H1 (cell line): Measurements from ENCODE around the gene PLEK2. TPM values are rescaled to one million over a fixed set of nuclear protein-coding genes. Genes with fewer than 3 reads are reported as not detected.

Experiments used
- BACH1 ChIP-seq: IDR thresholded peaks from 2 replicates; pipeline ENCODE4 v1.6.1; 2012; ENCODE audit warnings: low read length, improper control_type of control experiment
- BCL11A ChIP-seq, 2 experiments: IDR thresholded peaks; one replicate each; pipeline ENCODE4 v1.6.1; 2011; ENCODE audit warnings: low read depth in 2 of 2, low read length in 2 of 2, mild to moderate bottlenecking in 2 of 2
- BRCA1 ChIP-seq: IDR thresholded peaks from 2 replicates; pipeline ENCODE4 v1.6.1; 2012; ENCODE audit warnings: low read depth, low read length, improper control_type of control experiment
- CBX8 ChIP-seq: fragments of 300-800, 300-1000 bp; sonication (generic); IDR thresholded peaks from 2 replicates; pipeline ENCODE4 v1.7.1; 2016; ENCODE audit warnings: low read depth, low read length, borderline replicate concordance
- CREB1 ChIP-seq: IDR thresholded peaks from 2 replicates; pipeline ENCODE4 v1.6.1; 2012; ENCODE audit warnings: inconsistent platforms
- CTBP2 ChIP-seq: IDR thresholded peaks from 2 replicates; pipeline ENCODE4 v1.7.0; 2011; ENCODE audit warnings: borderline replicate concordance, mild to moderate bottlenecking, moderate library complexity, mixed read lengths, low read length; ENCODE audit not compliant: insufficient read depth, insufficient read length
- GTF2F1 ChIP-seq: IDR thresholded peaks from 2 replicates; pipeline ENCODE4 v1.6.1; 2012; ENCODE audit warnings: low read depth, low read length, improper control_type of control experiment, borderline replicate concordance
- HDAC6 ChIP-seq: IDR thresholded peaks from one replicate; pipeline ENCODE4 v1.7.1; 2012; ENCODE audit warnings: low read depth, mild to moderate bottlenecking, inconsistent platforms, low read length, moderate library complexity
- JUND ChIP-seq: IDR thresholded peaks from 2 replicates; pipeline ENCODE4 v1.6.1; 2011; ENCODE audit warnings: mild to moderate bottlenecking, improper control_type of control experiment, low read length
- KDM1A ChIP-seq: fragments of 200-600, 300-600 bp; sonication (generic); IDR thresholded peaks from 2 replicates; pipeline ENCODE4 v1.7.1; 2016; ENCODE audit warnings: mild to moderate bottlenecking, low read length, borderline replicate concordance
- RXRA ChIP-seq: IDR thresholded peaks from 2 replicates; pipeline ENCODE4 v1.6.1; 2011; ENCODE audit warnings: low read depth, mild to moderate bottlenecking, low read length, moderate library complexity; ENCODE audit not compliant: insufficient read depth
- SIRT6 ChIP-seq: IDR thresholded peaks from one replicate; pipeline ENCODE4 v1.7.1; 2012; ENCODE audit warnings: low read length, inconsistent platforms
- SP1 ChIP-seq: IDR thresholded peaks from 2 replicates; pipeline ENCODE4 v1.6.1; 2011; ENCODE audit warnings: low read depth, low read length
- SP4 ChIP-seq: IDR thresholded peaks from 2 replicates; pipeline ENCODE4 v1.6.1; 2012; ENCODE audit warnings: low read length, inconsistent platforms
- SRF ChIP-seq: IDR thresholded peaks from 2 replicates; pipeline ENCODE4 v1.6.1; 2011; ENCODE audit warnings: mild to moderate bottlenecking, low read depth, low read length, moderate library complexity
- TAF1 ChIP-seq: IDR thresholded peaks from 2 replicates; pipeline ENCODE4 v1.6.1; 2011; ENCODE audit warnings: mild to moderate bottlenecking, low read depth, low read length
- TBP ChIP-seq: IDR thresholded peaks from 2 replicates; pipeline ENCODE4 v1.6.1; 2011; ENCODE audit warnings: low read depth, low read length, improper control_type of control experiment
- TEAD4 ChIP-seq: IDR thresholded peaks from 2 replicates; pipeline ENCODE4 v1.6.1; 2012; ENCODE audit warnings: low read depth, low read length, inconsistent platforms, mixed read lengths
- ZNF274 ChIP-seq: IDR thresholded peaks from 2 replicates; pipeline ENCODE4 v1.7.0; 2012; ENCODE audit warnings: low read length, borderline replicate concordance; ENCODE audit errors: extremely low read depth
- polyA plus RNA-seq, 7 experiments: library from polyadenylated mRNA; depleted of rRNA in 3 of 7; stranded (reverse) in 5 of 7; unstranded in 2 of 7; fragments of >200 nt in 5 of 7; fragments of 200-250 nt in 2 of 7; gene quantifications; 1 replicate in 5 of 7; 2 replicates in 1 of 7; 4 replicates in 1 of 7; pipeline versions ENCODE4 v1.2.1 to v1.2.3, GENCODE V29; 2011 to 2013; ENCODE audit warnings: missing spikeins in 2 of 7, mixed read lengths in 2 of 7
- total RNA-seq: library from RNA; stranded (reverse); fragmentation: NEBNext Ultra II Directional; extraction: Animal tissue kit (Norgen Biotek cat#: 25700); gene quantifications from 2 replicates; pipeline ENCODE4 v1.2.1, GENCODE V29; 2021
- TF ChIP-seq, protein P1 (sequence below): IDR thresholded peaks from 2 replicates; pipeline ENCODE4 v1.6.1; 2012; ENCODE audit warnings: low read length, inconsistent platforms

PLEK2 gene
- total and polyA plus RNA-seq, 2 of the 8 experiments (the other 6 are each of a cell fraction or from before 2014, with no cell fraction given), result 0.41 to 2.1 TPM

DNA sequence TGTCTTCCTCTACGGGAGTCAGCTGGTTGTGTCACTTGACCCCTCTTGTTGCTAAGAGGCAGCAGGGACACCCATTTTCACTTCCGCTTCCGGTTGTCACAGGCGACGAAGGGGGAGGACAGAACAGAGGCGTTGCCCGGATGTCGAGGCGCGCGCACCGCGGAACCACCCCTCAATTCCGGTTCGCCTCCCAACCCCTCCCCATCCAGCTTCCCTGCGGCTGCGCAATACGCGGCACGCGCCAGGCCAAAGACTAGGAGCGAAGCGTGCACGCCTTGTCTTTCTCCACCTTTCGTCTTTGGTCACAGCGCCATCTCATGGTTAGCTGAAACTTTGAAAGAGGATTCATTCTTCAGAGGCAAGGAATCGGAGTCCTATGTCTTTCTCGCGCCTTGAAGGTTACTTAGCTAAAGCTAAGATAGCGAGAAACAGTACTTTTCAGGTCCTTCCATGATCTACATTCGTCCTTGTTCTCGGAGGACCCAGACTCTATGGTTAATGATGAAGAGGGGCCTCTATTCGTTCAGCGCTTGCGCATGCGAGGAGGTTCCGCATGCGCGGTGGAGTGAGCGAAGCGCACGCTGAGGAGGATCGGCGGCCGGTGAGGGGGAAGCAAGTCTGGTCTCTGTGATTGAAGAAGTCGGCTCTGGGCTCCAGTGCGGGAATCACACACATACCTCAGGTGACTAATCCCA is 52.0 kb downstream of the PLEK2 start, which contains the start of the genes ATP6V1D and EIF2S1 (continued):
- no peak for TF ChIP-seq SIRT6
- peak; percentile 83; the same call in 1 of the 2 replicates for TF ChIP-seq SP4
- TF ChIP-seq CBX8, result no peak
- no peak for TF ChIP-seq BCL11A (IDR thresholded peaks at IDR 0.05; ENCODE audit: low read depth in 2 of 2, low read length in 2 of 2)
- TF ChIP-seq ZNF274, result no peak
- TF ChIP-seq TAF1, result peak; percentile 90
- no peak for TF ChIP-seq KDM1A
- TF ChIP-seq BACH1, result no peak
- no peak for TF ChIP-seq JUND
- TF ChIP-seq, protein P1, sequence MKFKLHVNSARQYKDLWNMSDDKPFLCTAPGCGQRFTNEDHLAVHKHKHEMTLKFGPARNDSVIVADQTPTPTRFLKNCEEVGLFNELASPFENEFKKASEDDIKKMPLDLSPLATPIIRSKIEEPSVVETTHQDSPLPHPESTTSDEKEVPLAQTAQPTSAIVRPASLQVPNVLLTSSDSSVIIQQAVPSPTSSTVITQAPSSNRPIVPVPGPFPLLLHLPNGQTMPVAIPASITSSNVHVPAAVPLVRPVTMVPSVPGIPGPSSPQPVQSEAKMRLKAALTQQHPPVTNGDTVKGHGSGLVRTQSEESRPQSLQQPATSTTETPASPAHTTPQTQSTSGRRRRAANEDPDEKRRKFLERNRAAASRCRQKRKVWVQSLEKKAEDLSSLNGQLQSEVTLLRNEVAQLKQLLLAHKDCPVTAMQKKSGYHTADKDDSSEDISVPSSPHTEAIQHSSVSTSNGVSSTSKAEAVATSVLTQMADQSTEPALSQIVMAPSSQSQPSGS, result peak; percentile 68; the same call in 1 of the 2 replicates
- TF ChIP-seq CREB1, result peak; percentile 65; the same call in 1 of the 2 replicates
- TF ChIP-seq SP1, result peak; percentile 53; the same call in 1 of the 2 replicates
- peak; percentile 82 for TF ChIP-seq TBP
- no peak for TF ChIP-seq RXRA
- TF ChIP-seq HDAC6, result no peak
- TF ChIP-seq BRCA1, result no peak
- no peak for TF ChIP-seq CTBP2
- TF ChIP-seq GTF2F1, result no peak
- no peak for TF ChIP-seq TEAD4
- no peak for TF ChIP-seq SRF
